ENCODE data around the gene SAG.

Gene SAG

GRCh38 chr2:233346376-233346775 is 38.8 kb downstream of the SAG start:
- no peak overlapping the region for H3K4me3 ChIP-seq (ENCODE audit: low read depth, low read length)
- DNase-seq (ENCODE audit: low read depth), result no peak
- TF ChIP-seq CTCF (conservative IDR thresholded peaks at IDR 0.05; ENCODE audit: low read depth, low read length), result no peak

- no peak for DNase-seq (ENCODE audit: low read depth)
- TF ChIP-seq CTCF (conservative IDR thresholded peaks at IDR 0.05; ENCODE audit: low read depth, low read length), result no peak
- H3K4me3 ChIP-seq (ENCODE audit: low read depth, low read length), result no peak overlapping the region
Observed at GRCh38 chr2:233346930-233347329, 39.3 kb downstream of the SAG start.

- DNase-seq (ENCODE audit: low read depth), result no peak
- no peak for TF ChIP-seq CTCF (conservative IDR thresholded peaks at IDR 0.05; ENCODE audit: low read depth, low read length)
- H3K4me3 ChIP-seq (ENCODE audit: low read depth, low read length), result no peak overlapping the region
Observed at GRCh38 chr2:233349005-233349998, 41.7 kb downstream of the SAG start.

GRCh38 chr2:233350708-233351107 is 43.1 kb downstream of the SAG start:
- peak; percentile 17 for TF ChIP-seq CTCF (conservative IDR thresholded peaks at IDR 0.05; ENCODE audit: low read depth, low read length)
- DNase-seq (ENCODE audit: low read depth), result peak; percentile 77
- H3K4me3 ChIP-seq (ENCODE audit: low read depth, low read length), result no peak overlapping the region

- no peak overlapping the region for H3K4me3 ChIP-seq (ENCODE audit: low read depth, low read length)
- DNase-seq (ENCODE audit: low read depth), result no peak
- TF ChIP-seq CTCF (conservative IDR thresholded peaks at IDR 0.05; ENCODE audit: low read depth, low read length), result no peak
Observed at GRCh38 chr2:233351423-233351822, 43.8 kb downstream of the SAG start.

GRCh38 chr2:233352141-233352842 is 44.7 kb downstream of the SAG start:
- no peak overlapping the region for H3K4me3 ChIP-seq (ENCODE audit: low read depth, low read length)
- TF ChIP-seq CTCF (conservative IDR thresholded peaks at IDR 0.05; ENCODE audit: low read depth, low read length), result no peak
- no peak for DNase-seq (ENCODE audit: low read depth)

Data from choroid plexus epithelial cell (primary cell).